GM21619 (cell line): ENCODE results near the gene CREBBP.

Experiments used
- ATAC-seq: cut with Tn5 transposase; IDR thresholded peaks from one replicate; pipeline ENCODE4 v1.9.1; 2021; ENCODE audit not compliant: unreplicated experiment

The CREBBP gene

DNA sequence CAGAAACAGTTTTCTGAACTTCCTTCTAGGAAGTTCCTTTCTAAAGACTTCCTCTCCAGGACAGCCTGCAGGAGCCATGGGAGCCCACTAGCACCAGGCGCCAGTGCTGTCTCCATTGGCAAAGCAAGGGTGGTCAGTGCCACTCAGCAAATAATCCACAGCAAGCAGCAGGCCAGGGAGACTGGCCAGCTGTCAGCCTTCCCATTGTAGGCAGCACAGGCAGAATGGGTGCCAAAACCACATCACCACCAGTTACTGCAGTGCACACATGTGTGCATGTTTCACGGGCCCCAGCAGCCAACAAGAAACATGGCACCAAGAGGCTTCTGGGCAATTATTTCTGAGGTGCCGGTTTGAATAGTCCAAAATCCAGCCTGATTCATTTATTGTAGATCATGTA is 199.3 kb downstream of the CREBBP start:
- ATAC-seq = no peak

DNA sequence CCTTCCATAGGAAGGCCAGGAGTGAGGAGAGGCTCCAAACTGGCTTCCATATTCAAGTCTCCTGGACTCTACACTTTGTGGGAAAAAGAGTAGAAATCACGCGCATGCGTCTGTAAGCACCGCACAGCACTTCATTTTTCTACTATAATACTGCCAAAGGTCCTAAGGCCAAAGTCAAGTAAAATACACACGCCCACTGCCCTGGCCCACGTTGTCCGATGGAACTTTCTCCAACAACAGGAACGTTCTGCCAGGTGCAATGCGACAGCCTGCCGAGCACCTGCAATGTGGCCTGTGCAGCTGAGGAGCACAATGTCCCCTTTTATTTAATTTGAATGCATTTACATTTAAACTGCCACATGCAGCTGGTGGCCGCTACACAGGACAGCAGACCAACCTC is 202.5 kb downstream of the CREBBP start:
- no peak for ATAC-seq

GRCh38 chr16:3675601-3676130 is 204.8 kb downstream of the CREBBP start:
- no peak for ATAC-seq
